Liver (tissue), 9 donors: Measurements from ENCODE around the gene KCNMA1. TPM values are rescaled to one million over a fixed set of nuclear protein-coding genes. Genes with fewer than 3 reads are reported as not detected.

ENCODE experiments used
- DNase-seq: peaks from one replicate; pipeline ENCODE4 v3.0.0-alpha.2; 2017; ENCODE audit warnings: low spot score
- H3K27ac ChIP-seq, 2 donors: one replicate each; pipeline ENCODE4 v1.7.0; 2013; ENCODE audit warnings: inconsistent platforms in 2 of 2, low read length in 2 of 2, control low read depth in 1 of 2, low read depth in 1 of 2, mild to moderate bottlenecking in 1 of 2
- H3K27me3 ChIP-seq, 4 donors: one replicate each; pipeline versions ENCODE4 v1.6.1 to v1.7.0; 2013; ENCODE audit warnings: low read length in 3 of 4, inconsistent platforms in 1 of 4, mild to moderate bottlenecking in 1 of 4, moderate library complexity in 1 of 4; ENCODE audit not compliant: control insufficient read depth in 4 of 4, insufficient read depth in 4 of 4
- H3K36me3 ChIP-seq, 4 donors: one replicate each; pipeline versions ENCODE4 v1.6.1 to v1.7.0; 2013; ENCODE audit warnings: low read length in 3 of 4, mild to moderate bottlenecking in 3 of 4, low read depth in 1 of 4, moderate library complexity in 1 of 4; ENCODE audit not compliant: control insufficient read depth in 4 of 4, insufficient read depth in 3 of 4
- H3K4me1 ChIP-seq, 4 donors: one replicate each; pipeline versions ENCODE4 v1.6.1 to v1.7.0; 2013; ENCODE audit warnings: low read length in 3 of 4, mild to moderate bottlenecking in 3 of 4, moderate library complexity in 1 of 4; ENCODE audit not compliant: control insufficient read depth in 4 of 4, insufficient read depth in 4 of 4
- H3K4me3 ChIP-seq, 3 donors: one replicate each; pipeline versions ENCODE4 v1.6.1 to v1.7.0; 2013; ENCODE audit warnings: low read length in 3 of 3, control low read depth in 1 of 3, low read depth in 1 of 3, mild to moderate bottlenecking in 1 of 3
- H3K9ac ChIP-seq, 2 donors: one replicate each; pipeline ENCODE4 v1.7.0; 2013; ENCODE audit warnings: low read length in 2 of 2, mild to moderate bottlenecking in 2 of 2, moderate library complexity in 2 of 2, control low read depth in 1 of 2, low read depth in 1 of 2
- H3K9me3 ChIP-seq, 4 donors: one replicate each; pipeline versions ENCODE4 v1.6.1 to v1.7.0; 2013; ENCODE audit warnings: low read length in 3 of 4; ENCODE audit not compliant: control insufficient read depth in 4 of 4
- FOXA1 ChIP-seq: IDR thresholded peaks from 2 replicates; pipeline ENCODE4 v1.6.1; 2016; ENCODE audit warnings: antibody characterized with exemption
- GABPA ChIP-seq, 2 donors: IDR thresholded peaks in 1 of 2; conservative IDR thresholded peaks in 1 of 2; 2 replicates each; pipeline ENCODE4 v1.6.1; 2016; ENCODE audit warnings: antibody characterized with exemption in 2 of 2, mild to moderate bottlenecking in 1 of 2, moderate library complexity in 1 of 2
- HNF4A ChIP-seq, 2 donors: conservative IDR thresholded peaks; 2 replicates each; pipeline ENCODE4 v1.6.1; 2016; ENCODE audit warnings: antibody characterized with exemption in 2 of 2, mild to moderate bottlenecking in 2 of 2
- HNF4G ChIP-seq: IDR thresholded peaks from 2 replicates; pipeline ENCODE4 v1.6.1; 2016; ENCODE audit warnings: antibody characterized with exemption
- JUND ChIP-seq, 2 donors: IDR thresholded peaks; 2 replicates each; pipeline ENCODE4 v1.6.1; 2016; ENCODE audit warnings: antibody characterized with exemption in 2 of 2
- NR2F2 ChIP-seq: IDR thresholded peaks from 2 replicates; pipeline ENCODE4 v1.6.1; 2016; ENCODE audit warnings: antibody characterized with exemption
- RAD21 ChIP-seq, 2 donors: IDR thresholded peaks; 2 replicates each; pipeline ENCODE4 v1.6.1; 2016; ENCODE audit warnings: antibody characterized with exemption in 2 of 2, mild to moderate bottlenecking in 2 of 2
- RXRA ChIP-seq, 2 donors: IDR thresholded peaks; 2 replicates each; pipeline ENCODE4 v1.6.1; 2017 to 2018; ENCODE audit warnings: antibody characterized with exemption in 2 of 2, mild to moderate bottlenecking in 1 of 2
- SP1 ChIP-seq: IDR thresholded peaks from 2 replicates; pipeline ENCODE4 v1.6.1; 2018; ENCODE audit warnings: antibody characterized with exemption, mild to moderate bottlenecking
- WGBS: extraction: QIAGEN DNeasy Blood & Tissue Kit; methylation state at CpG from one replicate; pipeline ENCODE4 v1.1.7; 2013; 5-methylcytosine and 5-hydroxymethylcytosine counted together
- polyA plus RNA-seq, 2 donors: library from polyadenylated mRNA; stranded (reverse) in 1 of 2; unstranded in 1 of 2; fragments of 200-250 nt in 1 of 2; fragments of >200 nt in 1 of 2; fragmentation: Nextera tagmentation in 1 of 2; extraction: Ambion mirVana in 1 of 2; gene quantifications; one replicate each; pipeline versions ENCODE4 v1.2.1 to v1.2.3, GENCODE V29; 2013 to 2015
- total RNA-seq, 2 donors: library from RNA; depleted of rRNA; stranded (reverse); fragments of >200 nt; gene quantifications; one replicate each; pipeline ENCODE4 v1.2.3, GENCODE V29; 2014
- TF ChIP-seq, protein P1 (sequence below): IDR thresholded peaks from 2 replicates; pipeline ENCODE4 v1.6.1; 2016; ENCODE audit warnings: antibody characterized with exemption
- TF ChIP-seq, protein P2 (sequence below): IDR thresholded peaks from 2 replicates; pipeline ENCODE4 v1.6.1; 2016; ENCODE audit warnings: antibody characterized with exemption
- TF ChIP-seq, protein P3 (sequence below): fragments of 150-350 bp; IDR thresholded peaks from 2 replicates; pipeline ENCODE4 v1.5.1; 2017; ENCODE audit warnings: improper control_type of control experiment, low read depth, low read length; ENCODE audit not compliant: missing input control
- donor health status: healthy.
- donor health status: healthy.
- donor health status: healthy.
- donor health status: healthy.
- donor health status: healthy.

The KCNMA1 gene
- total and polyA plus RNA-seq, 4 donors = 2.5 to 9.7 (median 4.7) TPM

DNA sequence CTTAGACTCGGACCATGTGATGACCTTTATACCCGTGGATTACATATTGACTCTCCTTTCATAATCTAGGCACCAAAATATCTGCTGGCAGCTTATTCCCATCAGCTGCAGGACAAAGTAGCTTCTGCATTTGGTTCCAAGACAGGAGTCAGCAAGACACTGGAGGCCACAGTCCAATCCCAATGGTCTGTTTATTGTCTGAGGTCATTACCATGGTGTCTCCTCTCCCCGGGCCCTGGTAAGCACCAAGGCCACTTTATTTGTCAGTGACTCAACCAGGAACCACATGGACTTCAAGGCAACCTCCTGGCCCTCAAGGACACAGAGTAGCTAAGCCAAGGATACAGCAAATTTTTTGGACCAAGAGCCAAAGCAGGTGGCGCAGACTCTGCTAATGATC, 36.1 kb downstream of the KCNMA1 start:
- Histone ChIP-seq H3K27ac (no peak overlapping the region), H3K9me3 (no peaks in the 10 kb centered on the region), H3K4me3 (no peak overlapping the region), H3K4me1 (peaks cover 3 to 25% (median 12%) of the 10 kb centered on the region in 4 donors), H3K27me3 (no peaks in the 10 kb centered on the region), H3K9ac (no peak overlapping the region), H3K36me3 (no peaks in the 10 kb centered on the region)
- 39% methylated on average over 4 of the region's 4 CpGs for WGBS
- TF ChIP-seq NR2F2 = no peak
- TF ChIP-seq, protein P1, sequence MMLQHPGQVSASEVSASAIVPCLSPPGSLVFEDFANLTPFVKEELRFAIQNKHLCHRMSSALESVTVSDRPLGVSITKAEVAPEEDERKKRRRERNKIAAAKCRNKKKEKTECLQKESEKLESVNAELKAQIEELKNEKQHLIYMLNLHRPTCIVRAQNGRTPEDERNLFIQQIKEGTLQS = no peak
- TF ChIP-seq JUND (IDR thresholded peaks at IDR 0.05) = no peak
- no peak for TF ChIP-seq RAD21 (IDR thresholded peaks at IDR 0.05)
- peak; percentile 73 to 74 for TF ChIP-seq HNF4A (conservative IDR thresholded peaks at IDR 0.05)
- TF ChIP-seq, protein P2, sequence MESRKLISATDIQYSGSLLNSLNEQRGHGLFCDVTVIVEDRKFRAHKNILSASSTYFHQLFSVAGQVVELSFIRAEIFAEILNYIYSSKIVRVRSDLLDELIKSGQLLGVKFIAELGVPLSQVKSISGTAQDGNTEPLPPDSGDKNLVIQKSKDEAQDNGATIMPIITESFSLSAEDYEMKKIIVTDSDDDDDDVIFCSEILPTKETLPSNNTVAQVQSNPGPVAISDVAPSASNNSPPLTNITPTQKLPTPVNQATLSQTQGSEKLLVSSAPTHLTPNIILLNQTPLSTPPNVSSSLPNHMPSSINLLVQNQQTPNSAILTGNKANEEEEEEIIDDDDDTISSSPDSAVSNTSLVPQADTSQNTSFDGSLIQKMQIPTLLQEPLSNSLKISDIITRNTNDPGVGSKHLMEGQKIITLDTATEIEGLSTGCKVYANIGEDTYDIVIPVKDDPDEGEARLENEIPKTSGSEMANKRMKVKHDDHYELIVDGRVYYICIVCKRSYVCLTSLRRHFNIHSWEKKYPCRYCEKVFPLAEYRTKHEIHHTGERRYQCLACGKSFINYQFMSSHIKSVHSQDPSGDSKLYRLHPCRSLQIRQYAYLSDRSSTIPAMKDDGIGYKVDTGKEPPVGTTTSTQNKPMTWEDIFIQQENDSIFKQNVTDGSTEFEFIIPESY = no peak
- TF ChIP-seq FOXA1 = no peak
- no peak for TF ChIP-seq SP1
- TF ChIP-seq RXRA (IDR thresholded peaks at IDR 0.05) = peak; percentile 34 to 62
- TF ChIP-seq, protein P3, sequence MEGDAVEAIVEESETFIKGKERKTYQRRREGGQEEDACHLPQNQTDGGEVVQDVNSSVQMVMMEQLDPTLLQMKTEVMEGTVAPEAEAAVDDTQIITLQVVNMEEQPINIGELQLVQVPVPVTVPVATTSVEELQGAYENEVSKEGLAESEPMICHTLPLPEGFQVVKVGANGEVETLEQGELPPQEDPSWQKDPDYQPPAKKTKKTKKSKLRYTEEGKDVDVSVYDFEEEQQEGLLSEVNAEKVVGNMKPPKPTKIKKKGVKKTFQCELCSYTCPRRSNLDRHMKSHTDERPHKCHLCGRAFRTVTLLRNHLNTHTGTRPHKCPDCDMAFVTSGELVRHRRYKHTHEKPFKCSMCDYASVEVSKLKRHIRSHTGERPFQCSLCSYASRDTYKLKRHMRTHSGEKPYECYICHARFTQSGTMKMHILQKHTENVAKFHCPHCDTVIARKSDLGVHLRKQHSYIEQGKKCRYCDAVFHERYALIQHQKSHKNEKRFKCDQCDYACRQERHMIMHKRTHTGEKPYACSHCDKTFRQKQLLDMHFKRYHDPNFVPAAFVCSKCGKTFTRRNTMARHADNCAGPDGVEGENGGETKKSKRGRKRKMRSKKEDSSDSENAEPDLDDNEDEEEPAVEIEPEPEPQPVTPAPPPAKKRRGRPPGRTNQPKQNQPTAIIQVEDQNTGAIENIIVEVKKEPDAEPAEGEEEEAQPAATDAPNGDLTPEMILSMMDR = no peak
- TF ChIP-seq GABPA (IDR thresholded peaks at IDR 0.05 in 1 of 2, conservative IDR thresholded peaks at IDR 0.05 in 1 of 2) = no peak
- no peak for TF ChIP-seq HNF4G
- no peak for DNase-seq

DNA sequence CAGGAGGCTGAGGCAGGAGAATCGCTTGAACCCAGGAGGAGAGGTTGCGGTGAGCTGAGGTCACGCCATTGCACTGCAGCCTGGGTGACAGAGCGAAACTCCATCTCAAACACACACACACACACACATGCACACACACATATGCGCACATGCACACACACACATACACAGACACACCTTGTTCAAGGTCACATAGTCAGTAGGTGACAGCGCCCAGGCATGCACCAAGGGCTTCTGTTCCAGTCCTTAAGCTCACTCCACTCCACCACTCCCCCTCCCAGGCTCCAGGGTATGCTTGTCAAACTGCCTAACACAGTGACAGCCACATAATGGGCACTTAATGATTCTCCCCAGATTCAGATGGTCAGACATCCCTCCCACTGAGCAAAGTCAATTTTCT, 37.0 kb downstream of the KCNMA1 start:
- Histone ChIP-seq H3K27ac (no peak overlapping the region), H3K9ac (no peak overlapping the region), H3K36me3 (no peaks in the 10 kb centered on the region), H3K4me1 (peaks cover 3 to 25% (median 12%) of the 10 kb centered on the region in 4 donors), H3K4me3 (no peak overlapping the region), H3K27me3 (no peaks in the 10 kb centered on the region), H3K9me3 (no peaks in the 10 kb centered on the region)
- no peak for TF ChIP-seq RXRA (IDR thresholded peaks at IDR 0.05)
- TF ChIP-seq, protein P2 = no peak
- TF ChIP-seq, protein P1 = no peak
- 96% methylated on average over 6 of the region's 6 CpGs for WGBS
- DNase-seq = no peak
